Activated CD4-positive, alpha-beta T cell treated with anti-CD3 and anti-CD28 coated beads for 36 hours (primary cell): Measurements from ENCODE around the gene CNTNAP2. TPM values are rescaled to one million over a fixed set of nuclear protein-coding genes. Genes with fewer than 3 reads are reported as not detected.
A peak's percentile ranks its signal among the peaks of the same experiment; 100 is the strongest.

Experiments
- ATAC-seq: fragments of 200-7000 bp; cut with Tn5 transposase; one replicate; pipeline ENCODE4 v1.10.0; 2021; ENCODE audit warnings: mild to moderate bottlenecking, moderate library complexity
- CTCF ChIA-PET: fragments of 350-600 bp; sonication (Branson Sonifier 250); formaldehyde crosslinking; loops from one replicate; lab custom pipeline; 2021; ENCODE audit warnings: antibody characterized with exemption; lab: Charles Lee
- POLR2A ChIA-PET: fragments of 350-600 bp; sonication (Branson Sonifier 250); formaldehyde crosslinking; loops from one replicate; lab custom pipeline; 2021; ENCODE audit warnings: antibody characterized with exemption, inconsistent platforms; lab: Charles Lee
- DNase-seq: peaks from one replicate; pipeline ENCODE4 v3.0.0-alpha.2; 2020
- H3K27ac Mint-ChIP-seq: one replicate; pipeline ENCODE4 v1.8.0; 2021; ENCODE audit warnings: mixed read lengths
- H3K27me3 Mint-ChIP-seq: one replicate; pipeline ENCODE4 v1.8.0; 2021; ENCODE audit warnings: mixed read lengths
- H3K36me3 Mint-ChIP-seq: one replicate; pipeline ENCODE4 v1.8.0; 2021; ENCODE audit warnings: low read depth, mixed read lengths
- H3K4me1 Mint-ChIP-seq: one replicate; pipeline ENCODE4 v1.8.0; 2021; ENCODE audit warnings: mixed read lengths
- H3K4me3 Mint-ChIP-seq: one replicate; pipeline ENCODE4 v1.8.0; 2021; ENCODE audit warnings: mild to moderate bottlenecking, moderate library complexity, mixed read lengths
- H3K9me3 Mint-ChIP-seq: one replicate; pipeline ENCODE4 v1.8.0; 2021; ENCODE audit warnings: low read depth, mixed read lengths
- intact Hi-C, 2 experiments: fragments of 100-400 bp; cut with DNase I in 1 of 2; cut with micrococcal nuclease in 1 of 2; formaldehyde crosslinking; loops; one replicate each; pipeline versions ENCODE4 v1.14.2 to v1.15.1; 2022 to 2024; cut with DNase I, micrococcal nuclease
- total RNA-seq, 2 experiments: library from RNA; stranded (reverse); gene quantifications; one replicate each; pipeline ENCODE4 v1.2.3, GENCODE V29; 2021

Gene CNTNAP2
- total RNA-seq, 2 experiments from 2014 or later: not detected

GRCh38 chr7:148303295-148304082, 2186.9 kb downstream of the CNTNAP2 start:
- ChIA-PET POLR2A (no interaction called here), CTCF (interaction anchor here (0.6 to 1.7 kb wide), 2 partner anchors 39 to 58 kb away, joined by 3 read pairs; no protein-coding TSS in a partner anchor)
- Mint-ChIP-seq H3K27me3 (no peaks in the 10 kb centered on the region), H3K4me1 (peaks cover 14% of the 10 kb centered on the region), H3K27ac (no peak overlapping the region), H3K4me3 (no peak overlapping the region), H3K9me3 (no peaks in the 10 kb centered on the region), H3K36me3 (no peaks in the 10 kb centered on the region)
- no peak for DNase-seq
- intact Hi-C loops: no loop called here
- ATAC-seq: no peak

DNA sequence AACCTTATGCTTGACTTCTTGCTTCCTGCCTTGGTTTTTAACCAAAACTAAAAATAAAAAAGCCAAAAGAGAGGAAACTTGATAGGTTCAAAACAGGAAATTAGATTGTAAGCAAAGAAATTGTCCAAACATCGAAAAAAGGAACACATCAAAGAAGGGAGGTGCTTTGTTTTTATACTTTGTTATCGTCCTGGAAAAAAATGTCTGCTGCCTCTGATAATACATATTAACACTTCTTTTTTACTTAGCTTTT, 2187.4 kb downstream of the CNTNAP2 start:
- intact Hi-C loops: no loop called here
- CTCF ChIA-PET: no interaction called here
- H3K4me1 Mint-ChIP-seq: peaks cover 14% of the 10 kb centered on the region
- POLR2A ChIA-PET: no interaction called here
- H3K36me3 Mint-ChIP-seq: no peaks in the 10 kb centered on the region
- no peak overlapping the region for H3K4me3 Mint-ChIP-seq
- H3K9me3 Mint-ChIP-seq: no peaks in the 10 kb centered on the region
- no peak for DNase-seq
- ATAC-seq: no peak
- H3K27ac Mint-ChIP-seq: no peak overlapping the region
- no peaks in the 10 kb centered on the region for H3K27me3 Mint-ChIP-seq

DNA sequence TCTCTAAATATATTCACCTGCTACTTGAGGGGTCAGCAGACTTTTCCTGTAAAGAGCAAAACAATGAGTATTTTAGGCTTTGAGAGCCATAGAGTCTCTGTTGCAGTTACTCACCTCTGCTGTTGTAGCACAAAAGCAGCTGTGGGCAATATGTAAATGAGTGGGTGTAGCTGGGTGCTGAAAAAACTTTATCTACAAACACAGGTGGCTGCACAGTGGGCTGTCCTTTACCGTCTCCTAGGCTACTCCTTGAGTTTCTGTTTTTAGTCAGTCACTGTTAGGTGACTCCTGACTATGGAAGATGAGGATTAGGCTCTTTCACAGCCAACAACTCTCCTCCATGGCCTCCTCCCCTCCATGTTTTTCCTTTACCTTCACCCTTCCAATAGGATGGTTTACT, 2187.9 kb downstream of the CNTNAP2 start:
- intact Hi-C loops: no loop called here
- H3K9me3 Mint-ChIP-seq: no peaks in the 10 kb centered on the region
- CTCF ChIA-PET: no interaction called here
- ATAC-seq (peak; percentile 26), DNase-seq (no peak)
- peaks cover 4% of the 10 kb centered on the region for H3K27me3 Mint-ChIP-seq
- no peak overlapping the region for H3K4me3 Mint-ChIP-seq
- no peak overlapping the region for H3K27ac Mint-ChIP-seq
- H3K36me3 Mint-ChIP-seq: no peaks in the 10 kb centered on the region
- H3K4me1 Mint-ChIP-seq: peaks cover 14% of the 10 kb centered on the region
- POLR2A ChIA-PET: no interaction called here

DNA sequence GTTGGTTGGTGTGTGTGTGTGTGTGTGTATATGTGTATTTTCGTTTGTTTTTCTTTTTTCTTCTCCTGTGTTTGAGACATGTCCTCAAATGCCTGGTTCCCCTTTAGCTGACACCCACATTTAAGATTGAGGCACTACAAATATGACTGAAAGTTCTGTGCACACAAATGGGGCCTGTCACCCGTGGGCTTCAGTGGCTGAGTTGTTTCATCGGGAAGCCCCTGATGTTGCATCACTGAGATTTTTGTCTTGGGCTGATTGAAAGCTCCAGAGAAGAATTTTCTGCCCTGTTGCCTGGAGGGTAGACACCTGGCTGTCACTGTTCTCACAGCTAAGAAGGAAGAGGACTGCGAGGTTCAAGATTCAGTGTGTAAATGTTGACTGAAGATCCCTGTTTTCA, 2190.2 kb downstream of the CNTNAP2 start:
- Mint-ChIP-seq H3K27ac (no peak overlapping the region), H3K9me3 (no peaks in the 10 kb centered on the region), H3K36me3 (no peaks in the 10 kb centered on the region), H3K27me3 (peaks cover 5% of the 10 kb centered on the region), H3K4me1 (peaks cover 14% of the 10 kb centered on the region), H3K4me3 (no peak overlapping the region)
- ChIA-PET POLR2A (no interaction called here), CTCF (no interaction called here)
- DNase-seq (no peak), ATAC-seq (no peak)
- intact Hi-C loops: no loop called here

DNA sequence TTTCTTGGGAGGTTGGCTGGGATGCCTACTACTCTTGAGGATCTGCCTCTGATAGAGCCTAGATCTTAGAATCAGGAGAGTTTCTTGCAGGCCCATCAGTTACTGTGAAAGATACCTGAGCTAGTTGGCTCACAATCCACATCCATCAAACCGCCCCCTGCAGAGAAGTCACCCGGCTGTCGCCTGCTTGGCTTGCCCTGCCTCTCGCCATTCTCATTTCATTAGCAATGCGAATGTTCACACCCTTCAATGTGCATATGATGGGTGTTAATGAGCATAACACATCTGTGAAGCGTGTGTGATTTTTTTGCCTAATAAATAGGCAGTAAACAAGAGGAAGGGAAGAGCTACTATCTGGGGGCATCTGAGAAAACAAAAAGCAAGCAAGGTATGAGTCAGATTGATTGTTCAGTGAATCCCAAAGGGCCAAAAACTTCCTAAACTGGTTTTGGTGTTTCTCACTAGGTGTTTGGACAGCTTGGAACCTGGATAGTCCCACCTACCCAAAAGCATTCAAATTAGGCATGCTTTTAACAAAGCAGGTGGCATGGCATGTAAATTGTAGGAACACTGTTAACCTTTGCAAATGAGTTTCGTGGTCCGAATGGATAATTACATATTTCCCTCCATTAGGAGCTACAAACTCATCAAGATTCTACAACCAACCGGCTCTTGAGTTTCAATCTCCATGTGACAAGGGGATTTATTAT, 2201.7 kb downstream of the CNTNAP2 start:
- Mint-ChIP-seq H3K27ac (no peak overlapping the region), H3K36me3 (no peaks in the 10 kb centered on the region), H3K27me3 (peaks cover 6% of the 10 kb centered on the region), H3K4me3 (no peak overlapping the region), H3K9me3 (peaks cover 6% of the 10 kb centered on the region), H3K4me1 (no peaks in the 10 kb centered on the region)
- intact Hi-C loops: no loop called here
- CTCF ChIA-PET: interaction anchor here (0.6 kb wide), 1 partner anchor 56 kb away, joined by 3 read pairs; no protein-coding TSS in a partner anchor
- no peak for ATAC-seq
- POLR2A ChIA-PET: no interaction called here
- DNase-seq: no peak

- DNase-seq (no peak), ATAC-seq (no peak)
- H3K36me3 Mint-ChIP-seq: no peaks in the 10 kb centered on the region
- H3K27ac Mint-ChIP-seq: no peak overlapping the region
- ChIA-PET CTCF (interaction anchor here (0.6 kb wide), 1 partner anchor 56 kb away, joined by 3 read pairs; no protein-coding TSS in a partner anchor), POLR2A (no interaction called here)
- peaks cover 3% of the 10 kb centered on the region for H3K9me3 Mint-ChIP-seq
- H3K4me3 Mint-ChIP-seq: no peak overlapping the region
- peaks cover 5% of the 10 kb centered on the region for H3K27me3 Mint-ChIP-seq
- H3K4me1 Mint-ChIP-seq: no peaks in the 10 kb centered on the region
- intact Hi-C loops: no loop called here
These were observed 2202.2 kb downstream of the CNTNAP2 start for GRCh38 chr7:148318838-148319237.

DNA sequence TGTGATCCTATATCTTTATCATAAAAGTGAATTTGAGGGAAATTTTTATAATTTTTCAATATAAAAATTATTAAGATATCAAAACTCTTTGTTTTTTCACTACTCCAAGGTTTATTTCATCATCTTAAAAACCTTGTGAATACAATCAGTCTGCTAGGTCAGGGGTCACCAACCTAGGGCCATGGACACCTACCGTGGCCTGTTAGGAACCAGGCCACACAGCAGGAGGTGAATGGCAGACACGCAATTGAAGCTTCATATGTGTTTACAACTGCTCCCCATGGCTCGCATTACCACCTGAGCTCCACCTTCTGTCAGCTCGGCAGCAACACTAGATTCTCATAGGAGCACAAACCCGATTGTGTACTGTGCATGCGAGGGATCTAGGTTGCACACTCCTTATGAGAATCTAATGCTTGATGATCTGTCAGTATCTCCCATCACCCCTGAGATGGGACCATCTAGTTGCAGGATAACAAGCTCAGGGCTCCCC, 2202.8 kb downstream of the CNTNAP2 start:
- Mint-ChIP-seq H3K4me1 (no peaks in the 10 kb centered on the region), H3K9me3 (no peaks in the 10 kb centered on the region), H3K4me3 (no peak overlapping the region), H3K27me3 (peaks cover 5% of the 10 kb centered on the region), H3K27ac (no peak overlapping the region), H3K36me3 (no peaks in the 10 kb centered on the region)
- CTCF ChIA-PET: no interaction called here
- intact Hi-C loops: no loop called here
- DNase-seq (no peak), ATAC-seq (no peak)
- POLR2A ChIA-PET: no interaction called here

DNA sequence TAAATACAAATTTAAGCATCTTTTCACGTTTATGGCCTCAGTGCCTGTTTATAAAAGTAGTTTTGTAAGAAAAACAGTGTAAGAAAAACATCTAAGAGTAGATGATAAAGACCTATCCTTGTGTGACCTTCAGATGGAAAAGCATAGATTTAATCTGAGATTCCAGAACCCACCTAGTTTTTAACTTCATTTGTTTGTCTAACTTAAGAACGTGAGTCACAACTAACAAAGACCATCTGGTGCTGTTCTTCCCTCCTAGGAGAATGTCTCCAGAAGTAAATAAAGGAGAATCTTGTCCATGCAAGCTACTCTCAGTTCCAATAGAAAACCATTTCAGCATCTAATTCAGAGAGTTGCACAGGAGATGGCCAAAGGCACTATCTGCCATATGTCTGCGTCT, 2208.6 kb downstream of the CNTNAP2 start:
- no peak for ATAC-seq
- ChIA-PET POLR2A (no interaction called here), CTCF (no interaction called here)
- H3K27ac Mint-ChIP-seq: no peak overlapping the region
- H3K27me3 Mint-ChIP-seq: peaks cover 10% of the 10 kb centered on the region
- DNase-seq: no peak
- no peaks in the 10 kb centered on the region for H3K36me3 Mint-ChIP-seq
- intact Hi-C loops: no loop called here
- H3K4me3 Mint-ChIP-seq: no peak overlapping the region
- no peaks in the 10 kb centered on the region for H3K4me1 Mint-ChIP-seq
- H3K9me3 Mint-ChIP-seq: no peaks in the 10 kb centered on the region

GRCh38 chr7:148327379-148327778, 2210.8 kb downstream of the CNTNAP2 start:
- Mint-ChIP-seq H3K36me3 (no peaks in the 10 kb centered on the region), H3K27me3 (peaks cover 10% of the 10 kb centered on the region), H3K4me3 (no peak overlapping the region), H3K4me1 (no peaks in the 10 kb centered on the region), H3K9me3 (peaks cover 10% of the 10 kb centered on the region), H3K27ac (no peak overlapping the region)
- ATAC-seq: no peak
- ChIA-PET CTCF (no interaction called here), POLR2A (no interaction called here)
- intact Hi-C loops: no loop called here
- DNase-seq: no peak

GRCh38 chr7:148328906-148329305, 2212.3 kb downstream of the CNTNAP2 start:
- peaks cover 10% of the 10 kb centered on the region for H3K9me3 Mint-ChIP-seq
- no peak overlapping the region for H3K27ac Mint-ChIP-seq
- no peaks in the 10 kb centered on the region for H3K4me1 Mint-ChIP-seq
- H3K27me3 Mint-ChIP-seq: peaks cover 10% of the 10 kb centered on the region
- no peak overlapping the region for H3K4me3 Mint-ChIP-seq
- DNase-seq: no peak
- POLR2A ChIA-PET: no interaction called here
- intact Hi-C loops: no loop called here
- CTCF ChIA-PET: no interaction called here
- ATAC-seq: no peak
- no peaks in the 10 kb centered on the region for H3K36me3 Mint-ChIP-seq

GRCh38 chr7:148330124-148330818, 2213.7 kb downstream of the CNTNAP2 start:
- Mint-ChIP-seq H3K4me1 (no peaks in the 10 kb centered on the region), H3K27ac (no peak overlapping the region), H3K9me3 (peaks cover 10% of the 10 kb centered on the region), H3K36me3 (no peaks in the 10 kb centered on the region), H3K4me3 (no peak overlapping the region), H3K27me3 (peaks cover 12% of the 10 kb centered on the region)
- ChIA-PET POLR2A (no interaction called here), CTCF (no interaction called here)
- ATAC-seq (no peak), DNase-seq (no peak)
- intact Hi-C loops: no loop called here
